OCI-LY7 (cell line): ENCODE data around the gene SMIM44. TPM values are rescaled to one million over a fixed set of nuclear protein-coding genes. Genes with fewer than 3 reads are reported as not detected.

Source experiments
- BruUV-seq: library from RNA; stranded (reverse); fragments of 400-500 nt; replicated peaks from 2 replicates; lab custom pipeline; 2021; lab: Mats Ljungman, UMichigan
- CTCF ChIA-PET: fragments of 300-600 bp; sonication (Branson Sonifier 250); formaldehyde crosslinking; loops from one replicate; lab custom pipeline; 2022; ENCODE audit warnings: antibody characterized with exemption; ENCODE audit not compliant: unreplicated experiment; lab: Charles Lee
- POLR2A ChIA-PET: fragments of 300-600 bp; sonication (Branson Sonifier 250); formaldehyde crosslinking; loops from one replicate; lab custom pipeline; 2022; ENCODE audit warnings: antibody characterized with exemption; lab: Charles Lee
- DNase-seq: peaks from one replicate; pipeline ENCODE4 v3.0.0-alpha.2; 2015; ENCODE audit warnings: low spot score
- H2AFZ ChIP-seq: fragments of 200-600 bp; sonication (generic), shearing (Covaris generic); 2 replicates; pipeline ENCODE4 v1.6.1; 2014; ENCODE audit warnings: mild to moderate bottlenecking, antibody characterized with exemption, low read length, moderate library complexity
- H3K27ac ChIP-seq: fragments of 200-600 bp; sonication (generic); 2 replicates; pipeline ENCODE4 v1.5.1; 2014; ENCODE audit warnings: mixed run types, low read depth, mild to moderate bottlenecking, moderate library complexity, low read length, inconsistent platforms; ENCODE audit not compliant: poor library complexity, severe bottlenecking
- H3K36me3 ChIP-seq: fragments of 200-600 bp; sonication (generic); 2 replicates; pipeline ENCODE4 v1.6.1; 2014; ENCODE audit warnings: mild to moderate bottlenecking, antibody characterized with exemption, low read length, moderate library complexity, mixed read lengths; ENCODE audit not compliant: insufficient read depth
- H3K4me1 ChIP-seq: fragments of 200-600 bp; sonication (generic); 2 replicates; pipeline ENCODE4 v1.5.1; 2014; ENCODE audit warnings: mild to moderate bottlenecking, low read length; ENCODE audit not compliant: insufficient read depth, poor library complexity, severe bottlenecking
- H3K4me2 ChIP-seq: fragments of 200-600 bp; sonication (generic); 2 replicates; pipeline ENCODE4 v1.6.1; 2014; ENCODE audit warnings: mild to moderate bottlenecking, low read length
- H3K4me3 ChIP-seq: fragments of 200-600 bp; sonication (generic); 2 replicates; pipeline ENCODE4 v1.5.1; 2014; ENCODE audit warnings: mild to moderate bottlenecking, low read depth, low read length; ENCODE audit not compliant: poor library complexity, severe bottlenecking
- H3K79me2 ChIP-seq: fragments of 200-600 bp; sonication (generic); 2 replicates; pipeline ENCODE4 v1.6.1; 2016; ENCODE audit warnings: low read depth, mild to moderate bottlenecking, low read length, moderate library complexity, mixed read lengths; ENCODE audit not compliant: insufficient read depth
- H3K9me2 ChIP-seq: fragments of 200-600 bp; sonication (generic); 2 replicates; pipeline ENCODE4 v1.6.1; 2016; ENCODE audit warnings: mild to moderate bottlenecking, low read length, mixed read lengths; ENCODE audit not compliant: insufficient read depth
- H3K9me3 ChIP-seq: fragments of 200-600 bp; sonication (generic); 2 replicates; pipeline ENCODE4 v1.6.1; 2014; ENCODE audit warnings: mild to moderate bottlenecking, mixed run types, low read length, mixed read lengths
- H4K20me1 ChIP-seq: fragments of 200-600 bp; sonication (generic); 2 replicates; pipeline ENCODE4 v1.6.1; 2014; ENCODE audit warnings: mild to moderate bottlenecking, antibody characterized with exemption, low read length, moderate library complexity, mixed read lengths; ENCODE audit not compliant: insufficient read depth
- EZH2phosphoT487 ChIP-seq: fragments of 200-600 bp; sonication (generic); IDR thresholded peaks from 2 replicates; pipeline ENCODE4 v1.6.1; 2018; ENCODE audit warnings: low read depth, borderline replicate concordance, mild to moderate bottlenecking, mixed run types, antibody characterized with exemption, low read length, moderate library complexity, mixed read lengths
- intact Hi-C: fragments of 100-400 bp; cut with micrococcal nuclease; formaldehyde crosslinking; loops from one replicate; pipeline ENCODE4 v1.10.0; 2022; ENCODE audit not compliant: unreplicated experiment
- total RNA-seq, 2 experiments: library from RNA; depleted of rRNA in 1 of 2; stranded (reverse); fragments of >200 nt in 1 of 2; shearing (Covaris generic) in 1 of 2; gene quantifications; 2 replicates each; pipeline ENCODE4 v1.2.3, GENCODE V29; 2014 to 2022
- TF ChIP-seq, protein P1 (sequence below): fragments of 200-600 bp; sonication (generic); conservative IDR thresholded peaks from 2 replicates; pipeline ENCODE4 v1.5.1; 2014; ENCODE audit warnings: mild to moderate bottlenecking, antibody characterized with exemption, low read length, moderate library complexity, mixed read lengths

Gene SMIM44
- total RNA-seq, 2 experiments from 2014 or later, result not detected

DNA sequence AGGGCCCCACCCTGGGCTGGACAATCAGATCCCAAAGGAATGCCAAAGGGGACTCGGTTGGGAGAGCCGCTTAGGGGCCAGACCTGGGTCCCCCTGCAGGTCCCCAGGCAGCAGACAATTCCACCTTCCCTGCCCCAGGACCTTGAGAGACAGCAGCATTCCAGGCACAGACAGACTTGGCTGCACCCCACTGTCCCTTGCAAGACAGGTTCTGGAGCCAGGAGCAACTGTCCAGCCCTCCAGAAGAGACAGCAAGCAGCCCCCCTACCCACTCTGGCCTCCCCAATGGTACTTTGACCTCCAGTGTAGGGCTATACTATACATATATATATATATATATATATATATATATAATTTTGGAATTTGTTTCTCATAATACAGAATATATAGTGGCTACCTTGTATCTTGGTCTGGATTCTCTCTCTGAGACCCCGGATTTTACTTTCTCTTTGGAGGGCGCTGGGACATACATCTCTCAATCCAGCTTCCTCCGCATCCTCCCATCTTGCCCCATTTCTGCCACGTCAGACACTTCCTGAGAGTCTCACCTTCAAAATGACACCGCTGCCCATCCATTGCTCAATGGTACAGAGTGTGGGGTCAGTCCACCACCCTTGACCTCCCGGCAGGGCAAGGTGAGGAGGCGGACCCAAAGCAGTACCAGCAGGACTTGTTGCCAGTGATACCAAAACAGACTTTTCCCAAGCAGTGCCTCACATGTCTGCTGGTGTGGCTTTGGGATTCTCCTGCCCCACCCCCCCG is 15.6 kb downstream of the SMIM44 start:
- ChIA-PET POLR2A (no interaction called here), CTCF (no interaction called here)
- no TSS peak for BruUV-seq
- no peak for DNase-seq
- Histone ChIP-seq H2AFZ (no peak overlapping the region), H3K27ac (no peak overlapping the region), H3K79me2 (no peaks in the 10 kb centered on the region), H4K20me1 (no peaks in the 10 kb centered on the region), H3K4me1 (no peaks in the 10 kb centered on the region), H3K4me2 (no peak overlapping the region), H3K4me3 (no peak overlapping the region), H3K36me3 (no peaks in the 10 kb centered on the region), H3K9me2 (no peaks in the 10 kb centered on the region), H3K9me3 (no peaks in the 10 kb centered on the region)
- intact Hi-C loops, result no loop called here
- TF ChIP-seq, protein P1, sequence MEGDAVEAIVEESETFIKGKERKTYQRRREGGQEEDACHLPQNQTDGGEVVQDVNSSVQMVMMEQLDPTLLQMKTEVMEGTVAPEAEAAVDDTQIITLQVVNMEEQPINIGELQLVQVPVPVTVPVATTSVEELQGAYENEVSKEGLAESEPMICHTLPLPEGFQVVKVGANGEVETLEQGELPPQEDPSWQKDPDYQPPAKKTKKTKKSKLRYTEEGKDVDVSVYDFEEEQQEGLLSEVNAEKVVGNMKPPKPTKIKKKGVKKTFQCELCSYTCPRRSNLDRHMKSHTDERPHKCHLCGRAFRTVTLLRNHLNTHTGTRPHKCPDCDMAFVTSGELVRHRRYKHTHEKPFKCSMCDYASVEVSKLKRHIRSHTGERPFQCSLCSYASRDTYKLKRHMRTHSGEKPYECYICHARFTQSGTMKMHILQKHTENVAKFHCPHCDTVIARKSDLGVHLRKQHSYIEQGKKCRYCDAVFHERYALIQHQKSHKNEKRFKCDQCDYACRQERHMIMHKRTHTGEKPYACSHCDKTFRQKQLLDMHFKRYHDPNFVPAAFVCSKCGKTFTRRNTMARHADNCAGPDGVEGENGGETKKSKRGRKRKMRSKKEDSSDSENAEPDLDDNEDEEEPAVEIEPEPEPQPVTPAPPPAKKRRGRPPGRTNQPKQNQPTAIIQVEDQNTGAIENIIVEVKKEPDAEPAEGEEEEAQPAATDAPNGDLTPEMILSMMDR, result no peak
- no peak for TF ChIP-seq EZH2phosphoT487

- POLR2A ChIA-PET, result no interaction called here
Measured at GRCh38 chr19:3466635-3467034, 16.6 kb downstream of the SMIM44 start.

DNA sequence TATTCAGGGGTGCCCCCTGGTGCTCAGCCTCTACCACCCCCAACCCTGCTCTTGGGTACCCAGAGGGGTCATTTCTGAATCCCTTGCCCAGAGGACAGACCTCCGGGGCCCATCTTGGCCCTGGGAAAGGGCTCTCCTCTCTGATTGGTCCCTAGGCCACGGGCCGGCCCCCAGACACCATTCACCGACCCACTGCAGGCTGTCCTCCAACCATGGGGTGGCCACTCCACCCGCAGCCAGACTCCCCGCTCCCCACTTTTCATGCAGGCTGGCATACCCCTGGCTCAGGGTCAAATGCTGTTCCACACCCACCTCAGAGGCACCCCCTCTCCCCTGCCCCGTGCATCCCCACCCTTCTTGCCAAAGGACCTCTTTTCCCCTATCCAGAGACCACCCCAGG is 17.7 kb downstream of the SMIM44 start:
- H3K9me3 ChIP-seq, result no peaks in the 10 kb centered on the region
- H3K79me2 ChIP-seq, result no peaks in the 10 kb centered on the region
- BruUV-seq, result no TSS peak
- no peak overlapping the region for H3K27ac ChIP-seq
- no peak for TF ChIP-seq EZH2phosphoT487
- TF ChIP-seq, protein P1, result no peak
- H4K20me1 ChIP-seq, result no peaks in the 10 kb centered on the region
- no peak overlapping the region for H3K4me2 ChIP-seq
- DNase-seq, result no peak
- H3K4me3 ChIP-seq, result no peak overlapping the region
- no peak overlapping the region for H2AFZ ChIP-seq
- no peaks in the 10 kb centered on the region for H3K4me1 ChIP-seq
- intact Hi-C loops, result no loop called here
- ChIA-PET POLR2A (no interaction called here), CTCF (no interaction called here)
- H3K36me3 ChIP-seq, result no peaks in the 10 kb centered on the region
- no peaks in the 10 kb centered on the region for H3K9me2 ChIP-seq

More at GRCh38 chr19:3466635-3467034, 16.6 kb downstream of the SMIM44 start:
- Histone ChIP-seq H3K36me3 (no peaks in the 10 kb centered on the region), H3K79me2 (no peaks in the 10 kb centered on the region), H3K9me2 (no peaks in the 10 kb centered on the region), H3K4me3 (no peak overlapping the region), H2AFZ (no peak overlapping the region), H4K20me1 (no peaks in the 10 kb centered on the region), H3K9me3 (no peaks in the 10 kb centered on the region), H3K27ac (no peak overlapping the region), H3K4me1 (no peaks in the 10 kb centered on the region), H3K4me2 (no peak overlapping the region)
- no TSS peak for BruUV-seq
- CTCF ChIA-PET, result no interaction called here
- intact Hi-C loops, result no loop called here
- no peak for TF ChIP-seq EZH2phosphoT487
- TF ChIP-seq, protein P1, result no peak
- no peak for DNase-seq
